Measurements from ENCODE around the gene PPP1R18. TPM values are rescaled to one million over a fixed set of nuclear protein-coding genes. Genes with fewer than 3 reads are reported as not detected.

The PPP1R18 gene
- total and polyA plus RNA-seq, 9 of the 15 experiments (the other 6 are each of a cell fraction or from before 2014, with no cell fraction given), result 12.0 to 99.2 (median 42.6) TPM

GRCh38 chr6:30678964-30679726, 7.3 kb downstream of the PPP1R18 start (continued):
- TF ChIP-seq ARID2 (IDR thresholded peaks at IDR 0.05) (peak; percentile 99), MYBL2 (IDR thresholded peaks at IDR 0.05; ENCODE audit: low read depth) (no peak), MYBL2 (CRISPR knock-in tag; IDR thresholded peaks at IDR 0.05; ENCODE audit: borderline replicate concordance) (no peak), XRCC3 (IDR thresholded peaks at IDR 0.05) (no peak), SMARCA5 (IDR thresholded peaks at IDR 0.05) (no peak), ID3 (CRISPR knock-in tag; IDR thresholded peaks at IDR 0.05) (no peak), ID3 (tag; IDR thresholded peaks at IDR 0.05) (no peak), ZNF311 (CRISPR knock-in tag; IDR thresholded peaks at IDR 0.05) (no peak), ZNF764 (CRISPR knock-in tag; IDR thresholded peaks at IDR 0.05; ENCODE audit: low read depth) (no peak), ZBTB11 (CRISPR knock-in tag; IDR thresholded peaks at IDR 0.05) (no peak), HIVEP1 (CRISPR knock-in tag; IDR thresholded peaks at IDR 0.05) (no peak), PTTG1 (tag; IDR thresholded peaks at IDR 0.05; ENCODE audit: low read depth) (no peak), HES1 (IDR thresholded peaks at IDR 0.05; ENCODE audit: low read depth) (no peak), OTX1 (CRISPR knock-in tag; IDR thresholded peaks at IDR 0.05) (no peak), CUX1 (CRISPR knock-in tag; IDR thresholded peaks at IDR 0.05) (no peak), ARID1B (IDR thresholded peaks at IDR 0.05) (no peak), ZC3H4 (CRISPR knock-in tag; IDR thresholded peaks at IDR 0.05; ENCODE audit: borderline replicate concordance) (no peak), ZFX (CRISPR knock-in tag; IDR thresholded peaks at IDR 0.05) (peak; percentile 51), NEUROD1 (IDR thresholded peaks at IDR 0.05; ENCODE audit: borderline replicate concordance, low read depth, low read length, partially characterized antibody) (peak; percentile 59)
